Spleen (tissue), 7 donors: ENCODE results near the gene ALDH9A1.

Experiments
- POLR2AphosphoS5 ChIP-seq, 3 donors: sonication (generic); formaldehyde crosslinking; IDR thresholded peaks; one replicate each; pipeline ENCODE4 v1.5.1; 2017; ENCODE audit warnings: antibody characterized with exemption in 3 of 3
- TF ChIP-seq, protein P1 (sequence below), 11 experiments: fragments of 200-600 bp in 7 of 11; fragments of 450-650 bp in 4 of 11; sonication (generic) in 4 of 11; IDR thresholded peaks in 8 of 11; conservative IDR thresholded peaks in 3 of 11; 1 replicate in 7 of 11; 2 replicates in 4 of 11; pipeline versions ENCODE4 v1.4.0 to v1.8.0; 2016 to 2021; ENCODE audit warnings: antibody characterized with exemption in 11 of 11, inconsistent platforms in 4 of 11, mild to moderate bottlenecking in 1 of 11
- donor health status: DM: no; HTN: no; CAD: no; lungs with moderate emphysema.
- donor health status: DM: no; HTN: no; CAD: no.
- donor health status: DM: no; HTN: no; CAD: no.

- TF ChIP-seq, protein P1, sequence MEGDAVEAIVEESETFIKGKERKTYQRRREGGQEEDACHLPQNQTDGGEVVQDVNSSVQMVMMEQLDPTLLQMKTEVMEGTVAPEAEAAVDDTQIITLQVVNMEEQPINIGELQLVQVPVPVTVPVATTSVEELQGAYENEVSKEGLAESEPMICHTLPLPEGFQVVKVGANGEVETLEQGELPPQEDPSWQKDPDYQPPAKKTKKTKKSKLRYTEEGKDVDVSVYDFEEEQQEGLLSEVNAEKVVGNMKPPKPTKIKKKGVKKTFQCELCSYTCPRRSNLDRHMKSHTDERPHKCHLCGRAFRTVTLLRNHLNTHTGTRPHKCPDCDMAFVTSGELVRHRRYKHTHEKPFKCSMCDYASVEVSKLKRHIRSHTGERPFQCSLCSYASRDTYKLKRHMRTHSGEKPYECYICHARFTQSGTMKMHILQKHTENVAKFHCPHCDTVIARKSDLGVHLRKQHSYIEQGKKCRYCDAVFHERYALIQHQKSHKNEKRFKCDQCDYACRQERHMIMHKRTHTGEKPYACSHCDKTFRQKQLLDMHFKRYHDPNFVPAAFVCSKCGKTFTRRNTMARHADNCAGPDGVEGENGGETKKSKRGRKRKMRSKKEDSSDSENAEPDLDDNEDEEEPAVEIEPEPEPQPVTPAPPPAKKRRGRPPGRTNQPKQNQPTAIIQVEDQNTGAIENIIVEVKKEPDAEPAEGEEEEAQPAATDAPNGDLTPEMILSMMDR (IDR thresholded peaks at IDR 0.05 in 8 of 11, conservative IDR thresholded peaks at IDR 0.05 in 3 of 11), result no peak
- TF ChIP-seq POLR2AphosphoS5 (IDR thresholded peaks at IDR 0.05), result no peak
These were observed 14.4 kb downstream of the ALDH9A1 start for GRCh38 chr1:165683848-165684485.
